NCI-H774 (cell line): ENCODE results near the gene NRXN3.

Source experiments
- DNase-seq: peaks from one replicate; lab custom pipeline; 2025; lab: John Stamatoyannopoulos, UW

Gene NRXN3

GRCh38 chr14:79896009-79896408 lies 1725.8 kb downstream of the NRXN3 start:
- DNase-seq, result no peak

GRCh38 chr14:79899610-79900009 lies 1729.4 kb downstream of the NRXN3 start:
- no peak for DNase-seq

GRCh38 chr14:79904497-79904896 lies 1734.3 kb downstream of the NRXN3 start:
- no peak for DNase-seq

GRCh38 chr14:79906994-79907393 lies 1736.8 kb downstream of the NRXN3 start:
- DNase-seq, result no peak

GRCh38 chr14:79910086-79910485 lies 1739.9 kb downstream of the NRXN3 start:
- DNase-seq, result no peak

GRCh38 chr14:79911744-79912143 lies 1741.6 kb downstream of the NRXN3 start:
- DNase-seq, result no peak

- DNase-seq, result no peak
Measured at GRCh38 chr14:79914595-79914994, 1744.4 kb downstream of the NRXN3 start.

- DNase-seq, result no peak
Measured at GRCh38 chr14:79915406-79915805, 1745.2 kb downstream of the NRXN3 start.

GRCh38 chr14:79916281-79916680 lies 1746.1 kb downstream of the NRXN3 start:
- DNase-seq, result no peak

- no peak for DNase-seq
Measured at GRCh38 chr14:79916892-79917291, 1746.7 kb downstream of the NRXN3 start.
